Caki2 (cell line): ENCODE measurements around the gene THOC2. TPM values are rescaled to one million over a fixed set of nuclear protein-coding genes. Genes with fewer than 3 reads are reported as not detected.
"Not testable (repeated sequence)": the region's sequence is repeated elsewhere in the genome, so short reads cannot be mapped to it uniquely, and the experiment has no call there.

Experiments
- DNase-seq: peaks from one replicate; pipeline ENCODE4 v3.0.0-alpha.2; 2015; ENCODE audit warnings: low read depth
- in situ Hi-C: cut with HindIII; loops from 2 replicates; pipeline ENCODE4 v1.10.0; 2016; ENCODE audit warnings: low sequenced_read_pairs, low pct_unique_long_range_greater_than_20kb, mixed read lengths
- total RNA-seq: library from RNA; depleted of rRNA; stranded (reverse); fragments of >200 nt; shearing (Covaris generic); gene quantifications from 2 replicates; pipeline ENCODE4 v1.2.3, GENCODE V29; 2014; ENCODE audit warnings: low replicate concordance; rRNA removed

The THOC2 gene
- 42.9 and 46.4 TPM in 2 replicates for total RNA-seq

DNA sequence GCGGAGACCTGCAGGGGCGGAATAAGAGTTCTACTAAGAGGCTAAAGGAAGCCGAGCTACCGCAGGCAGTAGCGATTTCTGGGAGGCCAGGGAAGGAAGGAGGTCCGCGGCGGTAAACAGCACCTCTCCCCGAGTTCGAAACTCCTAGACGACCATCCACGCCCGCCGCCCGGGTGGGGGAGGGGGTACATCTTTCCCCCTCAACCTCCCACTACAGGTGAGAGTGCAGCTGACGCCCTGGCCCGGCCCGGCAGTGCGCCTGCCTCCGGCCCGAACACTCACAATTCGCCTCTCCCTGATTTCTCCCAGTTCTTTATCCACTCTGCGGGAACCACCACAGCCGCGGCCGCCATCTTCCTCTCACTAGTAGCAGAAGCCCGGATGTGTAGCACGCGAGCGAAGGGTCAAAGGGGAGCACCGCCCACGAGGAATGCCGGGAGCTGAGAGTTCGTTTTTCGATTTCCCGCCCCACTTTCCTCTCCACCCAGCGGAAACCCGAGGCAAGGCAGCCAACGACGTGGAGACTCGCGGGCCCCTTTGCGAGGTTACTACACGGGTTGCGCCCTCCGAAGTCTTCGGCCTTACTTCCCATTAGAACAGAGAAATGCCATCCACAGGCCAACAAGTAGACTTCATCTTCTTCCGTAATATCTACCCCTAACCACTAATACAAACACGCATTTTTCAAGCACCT lies at the start of gene THOC2:
Gene THOC2, minus strand, starts transcription at position 383 of the 694 bp plus-strand sequence. Its CDS starts 30 bp downstream, at position 353.
- peak; percentile 83 for DNase-seq
- in situ Hi-C loops = no loop called here

- in situ Hi-C loops, DNase-seq: not testable (repeated sequence)
Observed at GRCh38 chrX:123781786-123782185, 48.9 kb upstream of the THOC2 start.

GRCh38 chrX:123779908-123780396 lies 47.1 kb upstream of the THOC2 start:
- in situ Hi-C loops = no loop called here
- DNase-seq = peak; percentile 17

DNA sequence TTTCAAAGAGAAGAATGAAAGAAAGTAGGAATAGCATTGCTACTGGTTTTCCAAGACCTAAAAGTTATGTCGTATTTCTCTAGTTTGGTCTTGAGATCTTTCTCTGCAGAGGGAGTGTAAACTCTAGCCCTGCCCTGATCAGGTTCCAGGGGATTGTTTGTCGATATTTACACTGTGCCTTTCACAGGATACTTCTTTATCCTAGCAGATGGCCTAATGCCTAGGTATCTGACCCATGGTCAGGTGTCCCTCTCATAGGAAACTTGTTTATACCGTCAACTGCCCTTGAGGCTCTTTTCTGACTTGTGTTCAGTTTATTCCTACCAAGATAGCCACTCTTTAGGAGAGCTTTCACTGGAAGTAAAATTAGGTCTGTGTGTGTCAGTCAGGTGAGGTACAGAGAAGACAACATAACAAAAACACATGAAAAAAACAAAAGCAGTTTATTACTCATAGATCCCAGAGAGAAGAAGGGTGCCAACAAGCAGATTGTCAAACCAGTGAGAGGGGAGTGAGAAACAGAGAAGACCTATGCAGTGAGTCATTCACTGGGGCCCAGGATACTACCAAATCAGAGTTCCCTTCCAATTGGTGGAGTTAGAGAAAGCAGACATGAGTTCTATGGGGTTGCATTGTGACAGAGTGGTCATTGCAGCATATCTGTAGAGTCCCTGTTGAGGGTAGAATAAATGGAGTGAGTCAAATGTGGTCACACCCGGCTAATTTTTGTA lies 40.6 kb upstream of the THOC2 start:
- peak; percentile 26 for DNase-seq
- in situ Hi-C loops = no loop called here

DNA sequence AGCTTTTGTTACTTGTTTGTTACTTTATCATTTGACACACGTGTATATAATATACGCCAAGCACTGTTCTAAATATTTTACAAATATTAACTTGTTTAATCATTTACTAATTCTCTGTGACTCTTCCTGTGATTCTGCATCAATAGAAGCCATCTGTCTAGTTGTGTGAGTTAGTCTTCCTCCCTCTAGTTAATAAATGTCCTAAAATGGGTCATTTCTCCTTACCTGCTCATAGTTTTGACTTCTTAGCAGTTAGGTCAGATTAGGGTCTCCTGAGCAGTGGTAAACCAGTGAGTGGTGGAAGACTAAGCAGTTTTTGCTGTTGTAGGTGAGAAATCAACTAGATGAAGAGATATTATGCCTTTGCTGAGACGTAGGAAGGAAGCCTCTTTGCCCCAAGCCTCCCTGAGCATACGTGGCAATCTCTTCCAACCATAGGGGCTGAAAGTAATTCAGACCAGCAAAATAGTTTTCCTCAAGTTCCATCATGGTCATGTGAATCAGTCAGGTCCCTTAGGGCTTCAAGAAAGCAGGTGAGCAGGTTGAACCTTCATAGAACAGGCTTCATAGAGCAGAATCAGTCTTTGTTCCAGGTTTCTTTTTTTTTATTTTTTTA lies 38.7 kb upstream of the THOC2 start:
- in situ Hi-C loops = no loop called here

DNA sequence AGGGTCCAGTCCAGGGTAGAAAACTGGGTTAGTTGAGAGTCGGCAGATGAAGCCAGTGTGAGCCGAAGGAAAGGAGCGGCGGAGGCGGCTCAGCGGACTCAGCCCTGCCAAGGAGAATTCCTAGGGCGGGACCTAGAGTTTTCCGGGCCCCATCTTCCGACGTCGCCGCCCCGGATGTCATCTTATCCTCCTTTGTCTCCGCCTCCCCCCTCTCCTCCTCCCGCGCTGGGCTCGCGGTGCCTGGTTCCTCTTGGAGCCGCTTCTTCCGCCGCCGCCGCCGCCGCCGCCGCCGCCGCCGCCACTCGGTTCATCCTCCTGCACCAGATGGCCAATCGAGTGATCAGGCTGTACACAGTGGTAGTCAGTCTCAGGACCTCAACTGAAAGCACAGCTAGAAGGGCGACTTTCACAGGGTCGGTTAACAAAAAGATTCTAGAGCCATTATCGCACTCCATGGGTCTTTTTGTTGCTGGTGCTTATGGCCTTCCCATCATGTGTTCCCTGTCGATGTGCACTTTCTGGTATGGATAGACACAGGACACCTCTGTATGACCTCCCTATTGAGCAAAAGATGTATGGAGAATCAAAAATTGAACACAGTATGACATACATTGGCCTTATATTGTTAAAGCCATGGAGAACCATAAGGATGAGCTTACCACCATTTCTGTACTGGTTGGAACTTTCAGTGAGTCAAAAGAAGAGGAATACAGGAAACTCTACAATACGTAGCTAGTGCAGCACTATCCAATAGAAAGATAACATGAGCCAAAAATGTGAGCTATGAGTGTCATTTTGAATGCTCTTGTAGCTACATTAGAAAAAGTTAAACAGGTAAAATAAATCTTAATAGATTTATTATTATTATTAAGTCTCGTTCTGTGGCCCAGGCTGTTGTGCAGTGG lies 32.4 kb upstream of the THOC2 start:
- peak; percentile 86 for DNase-seq
- in situ Hi-C loops = no loop called here

More for the DNA sequence above, 38.7 kb upstream of the THOC2 start:
- peak; percentile 70 for DNase-seq

GRCh38 chrX:123759849-123760248 lies 27.0 kb upstream of the THOC2 start:
- in situ Hi-C loops = not testable (repeated sequence)

GRCh38 chrX:123757794-123758193 lies 24.9 kb upstream of the THOC2 start:
- in situ Hi-C loops, DNase-seq: not testable (repeated sequence)

More at GRCh38 chrX:123759849-123760248, 27.0 kb upstream of the THOC2 start:
- DNase-seq = not testable (repeated sequence)

- in situ Hi-C loops = no loop called here
Observed at GRCh38 chrX:123756320-123756719, 23.5 kb upstream of the THOC2 start.

GRCh38 chrX:123755107-123755506 lies 22.3 kb upstream of the THOC2 start:
- in situ Hi-C loops = no loop called here
- no peak for DNase-seq

More at GRCh38 chrX:123756320-123756719, 23.5 kb upstream of the THOC2 start:
- no peak for DNase-seq

DNA sequence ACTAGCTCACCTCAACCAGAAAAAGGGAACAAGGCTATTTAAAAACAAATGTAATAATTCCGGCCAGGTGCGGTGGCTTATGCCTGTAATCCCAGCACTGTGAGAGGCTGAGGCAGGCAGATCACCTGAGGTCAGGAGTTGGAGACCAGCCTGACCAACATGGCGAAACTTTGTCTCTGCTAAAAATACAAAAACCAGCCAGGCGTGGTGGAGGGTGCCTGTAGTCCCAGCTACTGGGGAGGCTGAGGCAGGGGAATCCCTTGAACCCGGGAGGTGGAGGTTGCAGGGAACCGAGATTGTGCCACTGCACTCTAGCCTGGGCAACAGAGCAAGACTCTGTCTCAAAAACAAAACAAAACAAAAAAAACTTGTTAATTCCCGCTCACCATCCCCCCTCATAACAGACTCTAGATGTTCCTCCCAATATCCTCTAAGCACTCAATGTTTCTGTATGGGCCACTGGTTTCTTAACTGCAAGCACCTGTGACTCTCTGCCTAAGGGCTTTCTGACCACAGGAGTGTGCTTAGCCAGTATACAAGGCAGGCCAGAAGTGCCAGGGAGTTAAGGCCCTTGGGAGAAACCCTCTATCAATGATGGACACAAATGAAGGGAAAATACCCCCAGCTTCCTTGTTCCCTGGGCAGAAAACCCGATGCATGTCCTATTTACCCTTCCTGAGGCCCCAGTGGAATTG lies 21.0 kb upstream of the THOC2 start:
- no peak for DNase-seq
- in situ Hi-C loops = no loop called here

- in situ Hi-C loops = no loop called here
- DNase-seq = no peak
Observed at GRCh38 chrX:123749643-123750042, 16.8 kb upstream of the THOC2 start.

- in situ Hi-C loops = no loop called here
- DNase-seq = no peak
Observed at GRCh38 chrX:123745511-123745910, 12.7 kb upstream of the THOC2 start.

DNA sequence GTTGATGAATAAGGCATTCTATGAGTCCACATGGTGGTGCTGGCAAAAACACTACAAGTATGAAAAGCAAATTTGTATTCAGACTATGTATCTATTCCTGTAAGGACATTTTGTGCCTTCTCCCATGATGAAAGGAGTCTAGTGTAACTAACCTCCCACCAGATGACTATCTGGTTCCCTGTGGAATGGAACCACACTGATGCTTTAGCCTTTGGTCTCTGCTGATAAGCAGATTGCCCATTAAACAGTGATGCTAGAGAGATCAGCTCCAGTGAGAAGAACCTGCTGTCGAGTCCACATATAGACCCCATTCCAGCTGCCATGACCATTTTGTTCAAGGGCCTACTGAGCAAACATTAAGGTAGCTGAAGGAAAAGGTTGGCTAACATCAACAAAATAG lies 10.5 kb upstream of the THOC2 start:
- in situ Hi-C loops = no loop called here
- DNase-seq = no peak

- in situ Hi-C loops = no loop called here
- no peak for DNase-seq
Observed at GRCh38 chrX:123742440-123742839, 9.6 kb upstream of the THOC2 start.

DNA sequence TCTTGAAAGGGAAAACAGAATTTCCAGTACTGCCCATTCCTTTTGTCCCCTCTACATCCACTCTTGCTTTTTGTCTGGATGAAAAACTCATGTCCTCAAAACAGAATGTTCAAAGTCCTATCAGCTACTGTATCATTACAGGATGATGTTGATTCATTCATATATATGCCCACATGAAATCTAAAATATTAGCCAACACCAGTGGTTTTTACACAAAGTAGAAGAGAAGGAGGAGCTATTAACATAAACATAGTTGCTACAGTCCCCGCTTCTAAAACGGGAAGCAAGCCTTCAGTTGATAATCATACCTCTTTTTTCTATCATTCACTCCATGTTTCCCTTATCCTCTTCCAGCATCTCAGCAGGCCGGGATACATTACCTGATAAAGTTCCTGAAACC lies 7.7 kb upstream of the THOC2 start:
- in situ Hi-C loops = no loop called here
- DNase-seq = no peak

DNA sequence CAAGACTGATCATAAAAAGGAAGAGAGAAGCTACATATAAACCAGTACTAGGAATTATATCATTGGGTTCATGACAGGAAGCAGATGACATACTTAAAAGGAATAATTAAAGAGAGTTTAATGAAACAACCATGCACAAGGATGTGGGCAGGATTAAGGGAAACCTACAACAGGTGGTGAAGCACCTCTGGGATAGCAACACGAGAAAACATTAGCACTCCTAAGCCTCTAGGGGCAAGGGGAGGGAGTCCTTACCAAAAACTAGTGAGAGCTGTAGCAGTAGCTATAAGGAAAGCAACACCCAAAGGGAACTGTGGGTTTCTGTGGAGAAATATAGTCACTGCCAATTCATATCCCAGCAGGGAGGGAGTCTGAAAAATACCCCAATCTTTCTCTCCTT lies 7.2 kb upstream of the THOC2 start:
- in situ Hi-C loops = no loop called here
- DNase-seq = no peak
